ENCODE measurements around the gene CD38.

DNA sequence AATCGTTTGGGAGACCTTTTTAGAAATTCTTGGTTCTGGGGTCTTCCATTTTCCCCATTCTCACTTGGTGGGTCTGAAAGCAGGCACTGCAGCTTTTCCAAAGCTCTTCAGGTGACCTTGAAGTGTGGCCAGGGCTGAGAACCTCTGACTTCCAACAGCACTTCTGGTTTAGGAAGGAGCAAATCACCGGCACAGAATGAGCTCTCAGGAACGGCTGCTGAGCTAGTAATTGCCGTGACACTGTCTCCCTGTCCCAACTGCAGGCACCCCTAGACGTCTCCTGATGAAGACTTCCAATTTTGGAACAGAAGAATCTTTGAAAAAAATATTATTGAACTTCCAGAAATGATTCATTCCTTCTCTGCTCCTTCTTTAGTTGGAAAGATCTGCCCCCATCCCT, 31.3 kb downstream of the CD38 start:
- TF ChIP-seq, protein P1, sequence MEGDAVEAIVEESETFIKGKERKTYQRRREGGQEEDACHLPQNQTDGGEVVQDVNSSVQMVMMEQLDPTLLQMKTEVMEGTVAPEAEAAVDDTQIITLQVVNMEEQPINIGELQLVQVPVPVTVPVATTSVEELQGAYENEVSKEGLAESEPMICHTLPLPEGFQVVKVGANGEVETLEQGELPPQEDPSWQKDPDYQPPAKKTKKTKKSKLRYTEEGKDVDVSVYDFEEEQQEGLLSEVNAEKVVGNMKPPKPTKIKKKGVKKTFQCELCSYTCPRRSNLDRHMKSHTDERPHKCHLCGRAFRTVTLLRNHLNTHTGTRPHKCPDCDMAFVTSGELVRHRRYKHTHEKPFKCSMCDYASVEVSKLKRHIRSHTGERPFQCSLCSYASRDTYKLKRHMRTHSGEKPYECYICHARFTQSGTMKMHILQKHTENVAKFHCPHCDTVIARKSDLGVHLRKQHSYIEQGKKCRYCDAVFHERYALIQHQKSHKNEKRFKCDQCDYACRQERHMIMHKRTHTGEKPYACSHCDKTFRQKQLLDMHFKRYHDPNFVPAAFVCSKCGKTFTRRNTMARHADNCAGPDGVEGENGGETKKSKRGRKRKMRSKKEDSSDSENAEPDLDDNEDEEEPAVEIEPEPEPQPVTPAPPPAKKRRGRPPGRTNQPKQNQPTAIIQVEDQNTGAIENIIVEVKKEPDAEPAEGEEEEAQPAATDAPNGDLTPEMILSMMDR (IDR thresholded peaks at IDR 0.05) = no peak
- no peak for TF ChIP-seq POLR2A (IDR thresholded peaks at IDR 0.05)

Measured in body of pancreas (tissue), 4 donors.